Measurements from ENCODE around the gene PCGF2.
A peak's percentile ranks its signal among the peaks of the same experiment; 100 is the strongest.

Gene PCGF2

GRCh38 chr17:38716368-38717005 is 31.6 kb downstream of the PCGF2 start:
- no peak for DNase-seq

GRCh38 chr17:38715216-38715943 is 32.8 kb downstream of the PCGF2 start:
- DNase-seq, result no peak

GRCh38 chr17:38713456-38714075 is 34.6 kb downstream of the PCGF2 start:
- no peak for DNase-seq

- DNase-seq, result no peak
These were observed 35.5 kb downstream of the PCGF2 start for GRCh38 chr17:38712593-38712992.

- DNase-seq, result no peak
These were observed 36.2 kb downstream of the PCGF2 start for GRCh38 chr17:38711792-38712571.

- no peak for DNase-seq
These were observed 37.2 kb downstream of the PCGF2 start for GRCh38 chr17:38710985-38711384.

- no peak for DNase-seq
These were observed 37.6 kb downstream of the PCGF2 start for GRCh38 chr17:38710604-38710962.

- DNase-seq, result no peak
These were observed 38.1 kb downstream of the PCGF2 start for GRCh38 chr17:38709864-38710603.

- no peak for DNase-seq
These were observed 38.9 kb downstream of the PCGF2 start for GRCh38 chr17:38709104-38709820.

- no peak for DNase-seq
These were observed 40.3 kb downstream of the PCGF2 start for GRCh38 chr17:38707678-38708351.

GRCh38 chr17:38706505-38707216 is 41.5 kb downstream of the PCGF2 start:
- DNase-seq, result no peak

- peak; percentile 64 for DNase-seq
These were observed 42.2 kb downstream of the PCGF2 start for GRCh38 chr17:38705803-38706504.

- no peak for DNase-seq
These were observed 42.7 kb downstream of the PCGF2 start for GRCh38 chr17:38705523-38705802.

- peak; percentile 82 for DNase-seq
These were observed 43.3 kb downstream of the PCGF2 start, which contains the start of gene MLLT6 for GRCh38 chr17:38704606-38705522. MLLT6 (plus strand) TSS chr17:38705273; CDS start chr17:38705633, 360 bp downstream.

- DNase-seq, result peak; percentile 73
These were observed 44.2 kb downstream of the PCGF2 start for GRCh38 chr17:38703742-38704605.

GRCh38 chr17:38702916-38703741 is 45.0 kb downstream of the PCGF2 start:
- no peak for DNase-seq

All from right forelimb (tissue), 1 donor.